Vagina (tissue), 2 donors: Measurements from ENCODE around the gene CYB5B.

ENCODE experiments used
- POLR2A ChIP-seq, 2 donors: fragments of 450-650 bp; IDR thresholded peaks; one replicate each; pipeline ENCODE4 v1.6.1; 2017; ENCODE audit warnings: antibody characterized with exemption in 2 of 2, mild to moderate bottlenecking in 2 of 2, moderate library complexity in 2 of 2
- POLR2AphosphoS5 ChIP-seq, 2 donors: sonication (generic); formaldehyde crosslinking; IDR thresholded peaks; one replicate each; pipeline ENCODE4 v1.9.0; 2017; ENCODE audit warnings: antibody characterized with exemption in 2 of 2, mild to moderate bottlenecking in 2 of 2, low read depth in 1 of 2; ENCODE audit not compliant: insufficient read depth in 1 of 2
- TF ChIP-seq, protein P1 (sequence below), 3 experiments: fragments of 450-650 bp in 2 of 3; fragments of 200-600 bp in 1 of 3; sonication (generic) in 1 of 3; IDR thresholded peaks; one replicate each; pipeline ENCODE4 v1.5.1; 2017 to 2019; ENCODE audit warnings: antibody characterized with exemption in 3 of 3, mild to moderate bottlenecking in 2 of 3, moderate library complexity in 2 of 3

DNA sequence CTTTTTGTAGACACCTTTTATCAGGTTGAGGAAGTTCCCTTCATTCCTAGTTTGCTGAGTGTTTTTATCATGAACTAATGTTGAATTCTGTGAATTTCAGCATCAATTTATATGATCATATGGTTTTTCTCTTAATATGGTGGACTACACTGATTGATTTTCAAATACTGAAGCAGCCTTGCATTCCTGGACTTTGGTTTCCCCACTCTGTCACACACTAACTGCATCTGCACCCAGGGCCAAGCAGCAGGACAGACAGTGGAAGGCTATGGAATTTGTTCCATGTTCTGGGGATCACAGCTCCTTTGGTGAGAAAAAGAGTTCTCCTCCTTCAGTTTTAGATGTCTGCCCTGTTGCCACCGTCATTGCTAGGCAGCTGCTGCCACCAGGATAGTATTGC lies 46.4 kb upstream of the CYB5B start:
- no peak for TF ChIP-seq POLR2AphosphoS5 (IDR thresholded peaks at IDR 0.05; ENCODE audit: insufficient read depth in 1 of 2, low read depth in 1 of 2)
- TF ChIP-seq, protein P1, sequence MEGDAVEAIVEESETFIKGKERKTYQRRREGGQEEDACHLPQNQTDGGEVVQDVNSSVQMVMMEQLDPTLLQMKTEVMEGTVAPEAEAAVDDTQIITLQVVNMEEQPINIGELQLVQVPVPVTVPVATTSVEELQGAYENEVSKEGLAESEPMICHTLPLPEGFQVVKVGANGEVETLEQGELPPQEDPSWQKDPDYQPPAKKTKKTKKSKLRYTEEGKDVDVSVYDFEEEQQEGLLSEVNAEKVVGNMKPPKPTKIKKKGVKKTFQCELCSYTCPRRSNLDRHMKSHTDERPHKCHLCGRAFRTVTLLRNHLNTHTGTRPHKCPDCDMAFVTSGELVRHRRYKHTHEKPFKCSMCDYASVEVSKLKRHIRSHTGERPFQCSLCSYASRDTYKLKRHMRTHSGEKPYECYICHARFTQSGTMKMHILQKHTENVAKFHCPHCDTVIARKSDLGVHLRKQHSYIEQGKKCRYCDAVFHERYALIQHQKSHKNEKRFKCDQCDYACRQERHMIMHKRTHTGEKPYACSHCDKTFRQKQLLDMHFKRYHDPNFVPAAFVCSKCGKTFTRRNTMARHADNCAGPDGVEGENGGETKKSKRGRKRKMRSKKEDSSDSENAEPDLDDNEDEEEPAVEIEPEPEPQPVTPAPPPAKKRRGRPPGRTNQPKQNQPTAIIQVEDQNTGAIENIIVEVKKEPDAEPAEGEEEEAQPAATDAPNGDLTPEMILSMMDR (IDR thresholded peaks at IDR 0.05), result no peak
- TF ChIP-seq POLR2A (IDR thresholded peaks at IDR 0.05), result no peak
